PC-9 (cell line): ENCODE results near the gene RBMS2. TPM values are rescaled to one million over a fixed set of nuclear protein-coding genes. Genes with fewer than 3 reads are reported as not detected.

Experiments used
- BruUV-seq: library from RNA; stranded (reverse); fragments of 400-500 nt; replicated peaks from 2 replicates; lab custom pipeline; 2021; lab: Mats Ljungman, UMichigan
- CTCF ChIA-PET: fragments of 300-600 bp; sonication (Branson Sonifier 250); formaldehyde crosslinking; loops from one replicate; lab custom pipeline; 2022; ENCODE audit warnings: antibody characterized with exemption; lab: Charles Lee
- POLR2A ChIA-PET: fragments of 300-600 bp; sonication (Branson Sonifier 250); formaldehyde crosslinking; loops from one replicate; lab custom pipeline; 2022; ENCODE audit warnings: antibody characterized with exemption; ENCODE audit not compliant: unreplicated experiment; lab: Charles Lee
- DNase-seq, 2 experiments: peaks; one replicate each; pipeline versions ENCODE4 v3.0.0 to v3.0.0-alpha.2; 2015 to 2022; ENCODE audit warnings: mixed read lengths in 1 of 2
- H2AFZ ChIP-seq: fragments of 200-600 bp; sonication (generic); 2 replicates; pipeline ENCODE4 v1.8.1; 2017; ENCODE audit warnings: antibody characterized with exemption
- H3F3A ChIP-seq: fragments of 200-600 bp; sonication (generic); 2 replicates; pipeline ENCODE4 v1.8.1; 2017; ENCODE audit warnings: antibody characterized with exemption, mild to moderate bottlenecking, low read depth; ENCODE audit not compliant: insufficient read depth
- H3K27ac ChIP-seq: fragments of 200-600 bp; sonication (generic); 2 replicates; pipeline ENCODE4 v1.6.1; 2016; ENCODE audit warnings: mixed run types
- H3K27me3 ChIP-seq: fragments of 200-600 bp; sonication (generic); 2 replicates; pipeline ENCODE4 v1.6.1; 2016; ENCODE audit warnings: low read depth, mixed run types; ENCODE audit not compliant: insufficient read depth
- H3K36me3 ChIP-seq: fragments of 200-600 bp; sonication (generic); 2 replicates; pipeline ENCODE4 v1.6.1; 2016; ENCODE audit warnings: low read depth, mixed run types
- H3K4me1 ChIP-seq: fragments of 200-600 bp; sonication (generic); replicated peaks from 2 replicates; pipeline ENCODE4 v1.6.1; 2016; ENCODE audit warnings: mixed run types; ENCODE audit not compliant: insufficient read depth
- H3K4me2 ChIP-seq: fragments of 200-600 bp; sonication (generic); 2 replicates; pipeline ENCODE4 v1.6.1; 2017; ENCODE audit warnings: mixed run types
- H3K4me3 ChIP-seq: fragments of 200-600 bp; sonication (generic); 2 replicates; pipeline ENCODE4 v1.6.1; 2016; ENCODE audit warnings: mixed run types
- H3K79me2 ChIP-seq: fragments of 200-600 bp; sonication (generic); 2 replicates; pipeline ENCODE4 v1.6.1; 2017; ENCODE audit warnings: low read depth, mixed run types
- H3K9me2 ChIP-seq: fragments of 200-600 bp; sonication (generic); 2 replicates; pipeline ENCODE4 v1.8.1; 2017; ENCODE audit warnings: mild to moderate bottlenecking; ENCODE audit not compliant: insufficient read depth
- H3K9me3 ChIP-seq: fragments of 200-600 bp; sonication (generic); 2 replicates; pipeline ENCODE4 v1.8.1; 2016; ENCODE audit warnings: low read depth; ENCODE audit not compliant: insufficient read depth
- H4K20me1 ChIP-seq: fragments of 200-600 bp; sonication (generic); 2 replicates; pipeline ENCODE4 v1.8.1; 2017; ENCODE audit not compliant: insufficient read depth
- EZH2 ChIP-seq: fragments of 200-600 bp; sonication (generic); IDR thresholded peaks from 2 replicates; pipeline ENCODE4 v1.8.0; 2017; ENCODE audit warnings: antibody characterized with exemption, low read depth
- intact Hi-C: fragments of 100-400 bp; cut with micrococcal nuclease; formaldehyde crosslinking; loops from one replicate; pipeline ENCODE4 v1.10.0; 2022; ENCODE audit not compliant: unreplicated experiment
- total RNA-seq: library from RNA; stranded (reverse); gene quantifications from 2 replicates; pipeline ENCODE4 v1.2.3, GENCODE V29; 2021
- TF ChIP-seq, protein P1 (sequence below): fragments of 200-600 bp; sonication (generic); conservative IDR thresholded peaks from 2 replicates; pipeline ENCODE4 v1.6.1; 2017; ENCODE audit warnings: mixed run types, antibody characterized with exemption, mild to moderate bottlenecking, moderate library complexity

Gene RBMS2
- total RNA-seq, 1 experiment from 2014 or later = 81.8 TPM

- Histone ChIP-seq H3F3A (peaks cover 6% of the 10 kb centered on the region; the same call in 1 of the 2 replicates), H3K9me3 (no peaks in the 10 kb centered on the region), H3K4me2 (no peak overlapping the region), H3K27ac (no peak overlapping the region), H2AFZ (no peak overlapping the region), H3K79me2 (no peaks in the 10 kb centered on the region), H4K20me1 (no peaks in the 10 kb centered on the region), H3K4me1 (no peaks in the 10 kb centered on the region), H3K4me3 (no peak overlapping the region), H3K27me3 (no peaks in the 10 kb centered on the region), H3K9me2 (no peaks in the 10 kb centered on the region), H3K36me3 (peaks cover 22% of the 10 kb centered on the region)
- TF ChIP-seq, protein P1, sequence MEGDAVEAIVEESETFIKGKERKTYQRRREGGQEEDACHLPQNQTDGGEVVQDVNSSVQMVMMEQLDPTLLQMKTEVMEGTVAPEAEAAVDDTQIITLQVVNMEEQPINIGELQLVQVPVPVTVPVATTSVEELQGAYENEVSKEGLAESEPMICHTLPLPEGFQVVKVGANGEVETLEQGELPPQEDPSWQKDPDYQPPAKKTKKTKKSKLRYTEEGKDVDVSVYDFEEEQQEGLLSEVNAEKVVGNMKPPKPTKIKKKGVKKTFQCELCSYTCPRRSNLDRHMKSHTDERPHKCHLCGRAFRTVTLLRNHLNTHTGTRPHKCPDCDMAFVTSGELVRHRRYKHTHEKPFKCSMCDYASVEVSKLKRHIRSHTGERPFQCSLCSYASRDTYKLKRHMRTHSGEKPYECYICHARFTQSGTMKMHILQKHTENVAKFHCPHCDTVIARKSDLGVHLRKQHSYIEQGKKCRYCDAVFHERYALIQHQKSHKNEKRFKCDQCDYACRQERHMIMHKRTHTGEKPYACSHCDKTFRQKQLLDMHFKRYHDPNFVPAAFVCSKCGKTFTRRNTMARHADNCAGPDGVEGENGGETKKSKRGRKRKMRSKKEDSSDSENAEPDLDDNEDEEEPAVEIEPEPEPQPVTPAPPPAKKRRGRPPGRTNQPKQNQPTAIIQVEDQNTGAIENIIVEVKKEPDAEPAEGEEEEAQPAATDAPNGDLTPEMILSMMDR = no peak
- no peak for TF ChIP-seq EZH2
- BruUV-seq = no TSS peak
- ChIA-PET POLR2A (no interaction called here), CTCF (interaction anchor here (0.5 kb wide), 1 partner anchor 401 kb away, joined by 4 read pairs; no protein-coding TSS in a partner anchor)
- intact Hi-C loops = no loop called here
- DNase-seq = no peak
Observed at GRCh38 chr12:56604355-56604754, 82.7 kb downstream of the RBMS2 start.

DNA sequence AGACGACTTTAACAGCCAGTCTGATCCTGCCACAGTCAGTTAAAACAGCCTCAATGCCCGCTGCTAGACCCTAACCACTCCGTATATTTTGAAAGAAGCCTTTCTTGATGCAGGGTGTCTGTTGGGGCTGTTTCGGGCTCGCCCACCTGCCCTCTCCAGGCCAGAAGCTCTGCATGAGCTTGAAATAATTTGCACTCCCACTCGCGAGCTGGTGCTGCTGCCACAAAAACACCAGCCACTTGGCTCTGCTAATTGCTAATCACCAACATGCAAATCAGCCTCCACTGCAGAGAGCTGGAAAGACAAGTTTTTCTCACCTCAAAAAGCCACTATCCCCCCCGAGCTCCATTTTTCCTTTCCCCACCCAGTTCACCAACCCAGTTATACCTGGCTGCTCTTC lies 93.0 kb downstream of the RBMS2 start:
- Histone ChIP-seq H3K27ac (no peak overlapping the region), H4K20me1 (peaks cover 34% of the 10 kb centered on the region), H2AFZ (no peak overlapping the region), H3K27me3 (no peaks in the 10 kb centered on the region), H3K79me2 (peaks cover 22% of the 10 kb centered on the region), H3K4me2 (no peak overlapping the region), H3F3A (peaks cover 5% of the 10 kb centered on the region), H3K9me3 (no peaks in the 10 kb centered on the region), H3K36me3 (peaks cover 55% of the 10 kb centered on the region), H3K4me3 (no peak overlapping the region), H3K9me2 (no peaks in the 10 kb centered on the region), H3K4me1 (no peaks in the 10 kb centered on the region)
- POLR2A ChIA-PET = no interaction called here
- intact Hi-C loops = no loop called here
- TF ChIP-seq, protein P1 = no peak
- TF ChIP-seq EZH2 = no peak
- no peak for DNase-seq
- no TSS peak for BruUV-seq
- CTCF ChIA-PET = no interaction called here

- TF ChIP-seq EZH2 = no peak
- TF ChIP-seq, protein P1 = no peak
- DNase-seq = no peak
- Histone ChIP-seq H3K4me2 (no peak overlapping the region), H3K79me2 (peaks cover 36% of the 10 kb centered on the region), H3K9me3 (no peaks in the 10 kb centered on the region), H3K4me1 (no peaks in the 10 kb centered on the region), H3F3A (peaks cover 5% of the 10 kb centered on the region), H3K36me3 (peaks cover 52% of the 10 kb centered on the region), H3K4me3 (no peak overlapping the region), H3K27ac (no peak overlapping the region), H2AFZ (no peak overlapping the region), H3K9me2 (no peaks in the 10 kb centered on the region), H4K20me1 (peaks cover 43% of the 10 kb centered on the region), H3K27me3 (no peaks in the 10 kb centered on the region)
- POLR2A ChIA-PET = no interaction called here
- no TSS peak for BruUV-seq
- CTCF ChIA-PET = no interaction called here
- intact Hi-C loops = no loop called here
Observed at GRCh38 chr12:56616244-56616643, 94.6 kb downstream of the RBMS2 start.
